22Rv1 (cell line): Measurements from ENCODE around the gene PELI1.

Experiments
- ZFX ChIP-seq: fragments of 450-650 bp; IDR thresholded peaks from 2 replicates; pipeline ENCODE4 v1.6.1; 2017; ENCODE audit warnings: antibody characterized with exemption, borderline replicate concordance
- TF ChIP-seq, protein P1 (sequence below): fragments of 450-650 bp; IDR thresholded peaks from 2 replicates; pipeline ENCODE4 v1.5.1; 2017; ENCODE audit warnings: mild to moderate bottlenecking

DNA sequence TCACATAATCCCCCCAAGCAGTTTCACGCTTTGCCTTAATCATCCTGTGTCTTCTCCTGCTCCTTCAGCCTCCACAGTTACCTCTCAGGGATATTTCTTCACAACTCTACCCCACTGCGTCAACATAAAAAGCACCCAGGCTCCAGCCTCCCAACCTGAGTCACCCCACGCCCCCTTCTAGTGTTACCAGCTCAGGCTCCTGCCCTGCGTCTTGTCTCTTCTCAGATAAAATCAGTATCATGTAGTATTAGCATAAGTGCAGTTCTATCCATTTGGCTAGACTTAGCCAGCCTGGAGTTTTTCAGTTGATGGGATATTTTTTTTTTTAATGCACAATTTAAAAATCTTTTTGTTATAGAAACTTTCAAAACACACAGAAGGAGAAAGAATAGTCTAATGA lies 9.6 kb upstream of the PELI1 start:
- TF ChIP-seq, protein P1, sequence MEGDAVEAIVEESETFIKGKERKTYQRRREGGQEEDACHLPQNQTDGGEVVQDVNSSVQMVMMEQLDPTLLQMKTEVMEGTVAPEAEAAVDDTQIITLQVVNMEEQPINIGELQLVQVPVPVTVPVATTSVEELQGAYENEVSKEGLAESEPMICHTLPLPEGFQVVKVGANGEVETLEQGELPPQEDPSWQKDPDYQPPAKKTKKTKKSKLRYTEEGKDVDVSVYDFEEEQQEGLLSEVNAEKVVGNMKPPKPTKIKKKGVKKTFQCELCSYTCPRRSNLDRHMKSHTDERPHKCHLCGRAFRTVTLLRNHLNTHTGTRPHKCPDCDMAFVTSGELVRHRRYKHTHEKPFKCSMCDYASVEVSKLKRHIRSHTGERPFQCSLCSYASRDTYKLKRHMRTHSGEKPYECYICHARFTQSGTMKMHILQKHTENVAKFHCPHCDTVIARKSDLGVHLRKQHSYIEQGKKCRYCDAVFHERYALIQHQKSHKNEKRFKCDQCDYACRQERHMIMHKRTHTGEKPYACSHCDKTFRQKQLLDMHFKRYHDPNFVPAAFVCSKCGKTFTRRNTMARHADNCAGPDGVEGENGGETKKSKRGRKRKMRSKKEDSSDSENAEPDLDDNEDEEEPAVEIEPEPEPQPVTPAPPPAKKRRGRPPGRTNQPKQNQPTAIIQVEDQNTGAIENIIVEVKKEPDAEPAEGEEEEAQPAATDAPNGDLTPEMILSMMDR, result no peak
- no peak for TF ChIP-seq ZFX
